ENCODE data around the gene ZSWIM9. TPM values are rescaled to one million over a fixed set of nuclear protein-coding genes. Genes with fewer than 3 reads are reported as not detected.
"Not testable (repeated sequence)": the region's sequence is repeated elsewhere in the genome, so short reads cannot be mapped to it uniquely, and the experiment has no call there.

Gene ZSWIM9
- total RNA-seq, 1 donor from 2014 or later = 2.8 TPM

GRCh38 chr19:48237057-48237456, 66.6 kb downstream of the ZSWIM9 start:
- no peak overlapping the region for H3K4me3 ChIP-seq (ENCODE audit: low read depth, low read length)
- no peak for TF ChIP-seq CTCF (conservative IDR thresholded peaks at IDR 0.05; ENCODE audit: low read depth, low read length)
- DNase-seq (ENCODE audit: low read depth) = no peak

- no peak for TF ChIP-seq CTCF (conservative IDR thresholded peaks at IDR 0.05; ENCODE audit: low read depth, low read length)
- H3K4me3 ChIP-seq (ENCODE audit: low read depth, low read length) = no peak overlapping the region
- DNase-seq (ENCODE audit: low read depth) = no peak
Observed at GRCh38 chr19:48239120-48239519, 68.6 kb downstream of the ZSWIM9 start.

GRCh38 chr19:48239582-48240141, 69.2 kb downstream of the ZSWIM9 start:
- H3K4me3 ChIP-seq (ENCODE audit: low read depth, low read length) = no peak overlapping the region
- no peak for TF ChIP-seq CTCF (conservative IDR thresholded peaks at IDR 0.05; ENCODE audit: low read depth, low read length)

GRCh38 chr19:48241771-48242170, 71.3 kb downstream of the ZSWIM9 start:
- DNase-seq (ENCODE audit: low read depth); H3K4me3 ChIP-seq (ENCODE audit: low read depth, low read length): not testable (repeated sequence)

More at GRCh38 chr19:48239582-48240141, 69.2 kb downstream of the ZSWIM9 start:
- DNase-seq (ENCODE audit: low read depth) = no peak

- no peak for DNase-seq (ENCODE audit: low read depth)
- no peak overlapping the region for H3K4me3 ChIP-seq (ENCODE audit: low read depth, low read length)
- no peak for TF ChIP-seq CTCF (conservative IDR thresholded peaks at IDR 0.05; ENCODE audit: low read depth, low read length)
Observed at GRCh38 chr19:48244281-48244680, 73.8 kb downstream of the ZSWIM9 start.

GRCh38 chr19:48246101-48246500, 75.6 kb downstream of the ZSWIM9 start:
- no peak overlapping the region for H3K4me3 ChIP-seq (ENCODE audit: low read depth, low read length)
- TF ChIP-seq CTCF (conservative IDR thresholded peaks at IDR 0.05; ENCODE audit: low read depth, low read length) = no peak
- DNase-seq (ENCODE audit: low read depth) = no peak

- no peak for DNase-seq (ENCODE audit: low read depth)
- TF ChIP-seq CTCF (conservative IDR thresholded peaks at IDR 0.05; ENCODE audit: low read depth, low read length) = no peak
- H3K4me3 ChIP-seq (ENCODE audit: low read depth, low read length) = no peak overlapping the region
Observed at GRCh38 chr19:48247212-48247611, 76.7 kb downstream of the ZSWIM9 start.

Other genes with a start within 250 kb of the ZSWIM9 start
- not detected in 2 replicates for gene BSPH1, start 178.5 kb upstream of the ZSWIM9 start, total RNA-seq
- not detected in 2 replicates for gene ELSPBP1, start 176.0 kb upstream of the ZSWIM9 start, total RNA-seq
- not detected in 2 replicates for gene CABP5, start 126.6 kb upstream of the ZSWIM9 start, total RNA-seq
- 4.7 and 8.5 TPM in 2 replicates for gene PLA2G4C, start 59.9 kb upstream of the ZSWIM9 start, total RNA-seq
- 77.4 and 81.9 TPM in 2 replicates for gene LIG1, start 336 bp upstream of the ZSWIM9 start, total RNA-seq
- gene CARD8, start 85.2 kb downstream of the ZSWIM9 start, total RNA-seq = 6.3 and 14.7 TPM in 2 replicates
- 0.63 and 5.0 TPM in 2 replicates for gene ZNF114, start 99.4 kb downstream of the ZSWIM9 start, total RNA-seq
- 23.1 and 96.8 TPM in 2 replicates for gene EMP3, start 154.9 kb downstream of the ZSWIM9 start, total RNA-seq
- 3.8 and 5.4 TPM in 2 replicates for gene TMEM143, start 193.3 kb downstream of the ZSWIM9 start, total RNA-seq
- not detected in 2 replicates for gene SYNGR4, start 193.7 kb downstream of the ZSWIM9 start, total RNA-seq
- 144 TPM in 2 replicates for gene KDELR1, start 220.9 kb downstream of the ZSWIM9 start, total RNA-seq
- gene GRIN2D, start 223.0 kb downstream of the ZSWIM9 start, total RNA-seq = 0.14 and 0.98 TPM in 2 replicates

Measured in epithelial cell of proximal tubule (primary cell).